Upper lobe of left lung (tissue), 6 donors: ENCODE data around the gene TGM4. TPM values are rescaled to one million over a fixed set of nuclear protein-coding genes. Genes with fewer than 3 reads are reported as not detected.

Experiments used
- ATAC-seq, 2 donors: fragments of 200-7000 bp; cut with Tn5 transposase; one replicate each; pipeline ENCODE4 v1.9.1; 2022; ENCODE audit warnings: mild to moderate bottlenecking in 2 of 2, moderate library complexity in 2 of 2; ENCODE audit not compliant: low FRiP score in 2 of 2
- DNase-seq, 2 donors: peaks; one replicate each; pipeline ENCODE4 v3.0.0-alpha.2; 2019 to 2020
- H3K27ac ChIP-seq, 4 donors: fragments of 200-600 bp; sonication (generic); one replicate each; pipeline ENCODE4 v1.5.1; 2016 to 2019
- H3K27me3 ChIP-seq, 4 donors: fragments of 200-600 bp; sonication (generic); one replicate each; pipeline ENCODE4 v1.5.1; 2017 to 2019
- H3K36me3 ChIP-seq, 4 donors: fragments of 200-600 bp; sonication (generic); one replicate each; pipeline ENCODE4 v1.5.1; 2016 to 2019
- H3K4me1 ChIP-seq, 4 donors: fragments of 200-600 bp; sonication (generic); one replicate each; pipeline ENCODE4 v1.5.1; 2018 to 2019
- H3K4me3 ChIP-seq, 4 donors: fragments of 200-600 bp; sonication (generic); one replicate each; pipeline ENCODE4 v1.5.1; 2017 to 2019; ENCODE audit warnings: mild to moderate bottlenecking in 2 of 4, moderate library complexity in 1 of 4
- H3K9me3 ChIP-seq, 4 donors: fragments of 200-600 bp; sonication (generic); one replicate each; pipeline ENCODE4 v1.5.1; 2018 to 2019
- EP300 ChIP-seq, 4 donors: sonication (generic); formaldehyde crosslinking; IDR thresholded peaks; one replicate each; pipeline ENCODE4 v1.5.1; 2017; ENCODE audit warnings: antibody characterized with exemption in 4 of 4, control low read depth in 2 of 4
- POLR2A ChIP-seq, 4 donors: fragments of 450-650 bp; IDR thresholded peaks; one replicate each; pipeline ENCODE4 v1.5.1; 2016 to 2017; ENCODE audit warnings: antibody characterized with exemption in 4 of 4, mild to moderate bottlenecking in 2 of 4
- POLR2AphosphoS5 ChIP-seq, 2 donors: sonication (generic); formaldehyde crosslinking; IDR thresholded peaks; one replicate each; pipeline ENCODE4 v1.5.1; 2017; ENCODE audit warnings: antibody characterized with exemption in 2 of 2
- WGBS, 2 donors: methylation state at CpG; one replicate each; pipeline ENCODE4 v1.1.5; 2017 to 2018; 5-methylcytosine and 5-hydroxymethylcytosine counted together
- total RNA-seq, 6 donors: library from RNA; depleted of rRNA in 4 of 6; stranded (reverse); fragments of >200 nt in 4 of 6; gene quantifications; one replicate each; pipeline versions ENCODE4 v1.1.0 to v1.2.1, GENCODE V29; 2016 to 2021
- TF ChIP-seq, protein P1 (sequence below), 6 experiments: fragments of 450-650 bp in 4 of 6; fragments of 200-600 bp in 2 of 6; sonication (generic) in 2 of 6; IDR thresholded peaks; one replicate each; pipeline ENCODE4 v1.5.1; 2016 to 2019; ENCODE audit warnings: antibody characterized with exemption in 6 of 6
- donor health status: DM: no; HTN: no; CAD: no; lungs with moderate emphysema.
- donor health status: DM: no; HTN: yes; CAD: no; lungs with severe emphysema.

The TGM4 gene
- total RNA-seq = not detected

DNA sequence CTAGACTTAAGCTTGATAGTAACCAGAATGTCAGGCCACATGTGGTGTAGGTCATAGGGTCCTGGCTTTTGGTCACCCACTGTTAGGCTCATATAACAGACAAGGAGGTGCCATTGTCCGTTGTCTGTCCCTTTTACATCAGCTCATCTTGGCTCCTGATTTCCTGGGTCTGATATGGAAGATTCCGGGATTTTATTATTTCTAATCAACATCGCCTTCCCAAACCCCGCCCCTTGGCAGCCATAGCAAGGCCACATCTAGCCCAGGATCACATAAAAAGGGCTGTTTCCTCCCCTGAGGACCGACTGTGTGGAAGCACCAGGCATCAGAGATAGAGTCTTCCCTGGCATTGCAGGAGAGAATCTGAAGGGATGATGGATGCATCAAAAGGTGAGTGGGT is at the start of gene TGM4:
TGM4 (plus strand) TSS at position 301 of the 400 bp plus-strand sequence; CDS start at position 372, 71 bp downstream.
- TF ChIP-seq POLR2AphosphoS5 (IDR thresholded peaks at IDR 0.05) = no peak
- no peak for TF ChIP-seq EP300 (IDR thresholded peaks at IDR 0.05)
- TF ChIP-seq POLR2A (IDR thresholded peaks at IDR 0.05) = no peak
- TF ChIP-seq, protein P1, sequence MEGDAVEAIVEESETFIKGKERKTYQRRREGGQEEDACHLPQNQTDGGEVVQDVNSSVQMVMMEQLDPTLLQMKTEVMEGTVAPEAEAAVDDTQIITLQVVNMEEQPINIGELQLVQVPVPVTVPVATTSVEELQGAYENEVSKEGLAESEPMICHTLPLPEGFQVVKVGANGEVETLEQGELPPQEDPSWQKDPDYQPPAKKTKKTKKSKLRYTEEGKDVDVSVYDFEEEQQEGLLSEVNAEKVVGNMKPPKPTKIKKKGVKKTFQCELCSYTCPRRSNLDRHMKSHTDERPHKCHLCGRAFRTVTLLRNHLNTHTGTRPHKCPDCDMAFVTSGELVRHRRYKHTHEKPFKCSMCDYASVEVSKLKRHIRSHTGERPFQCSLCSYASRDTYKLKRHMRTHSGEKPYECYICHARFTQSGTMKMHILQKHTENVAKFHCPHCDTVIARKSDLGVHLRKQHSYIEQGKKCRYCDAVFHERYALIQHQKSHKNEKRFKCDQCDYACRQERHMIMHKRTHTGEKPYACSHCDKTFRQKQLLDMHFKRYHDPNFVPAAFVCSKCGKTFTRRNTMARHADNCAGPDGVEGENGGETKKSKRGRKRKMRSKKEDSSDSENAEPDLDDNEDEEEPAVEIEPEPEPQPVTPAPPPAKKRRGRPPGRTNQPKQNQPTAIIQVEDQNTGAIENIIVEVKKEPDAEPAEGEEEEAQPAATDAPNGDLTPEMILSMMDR (IDR thresholded peaks at IDR 0.05) = no peak
- WGBS, 2 donors = 84% methylated on average over 5 of the region's 5 CpGs

DNA sequence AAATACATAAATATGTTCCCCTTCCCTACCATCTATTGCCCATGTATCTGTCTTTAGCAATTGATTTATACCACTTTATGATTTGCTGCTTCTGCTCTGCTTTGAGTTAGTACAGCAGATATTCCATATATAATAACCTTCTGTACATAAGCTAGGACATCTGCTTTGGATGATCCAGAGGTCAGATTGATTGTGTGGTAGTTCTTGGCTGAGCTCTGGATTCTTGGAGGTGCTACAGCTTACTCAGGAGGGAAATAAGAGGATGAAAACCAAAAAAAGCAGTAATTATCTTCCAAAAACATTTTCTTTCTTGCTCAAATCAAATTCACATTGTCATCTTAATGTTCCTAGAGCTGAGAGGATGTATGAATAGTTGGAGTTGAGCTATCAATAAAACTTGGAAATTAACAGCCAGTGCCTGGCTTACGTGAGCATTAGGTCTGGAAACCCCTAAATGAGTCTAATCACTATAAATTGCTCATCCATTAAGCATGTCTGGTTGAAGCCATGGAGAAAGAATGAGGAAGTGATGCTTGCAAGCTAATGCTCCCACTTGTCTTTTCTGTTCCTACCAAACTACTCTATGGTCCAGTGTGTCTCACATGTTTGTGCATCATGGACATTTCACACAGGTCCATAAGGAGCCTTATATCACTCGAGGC is 49.0 kb upstream of the TGM4 start:
- no peaks in the 10 kb centered on the region for H3K36me3 ChIP-seq
- DNase-seq (no peak), ATAC-seq (no peak)
- TF ChIP-seq EP300 (IDR thresholded peaks at IDR 0.05) (no peak), POLR2AphosphoS5 (IDR thresholded peaks at IDR 0.05) (no peak)
- H3K9me3 ChIP-seq = no peaks in the 10 kb centered on the region
- H3K27ac ChIP-seq = no peak overlapping the region
- H3K4me1 ChIP-seq = no peaks in the 10 kb centered on the region
- H3K27me3 ChIP-seq = no peaks in the 10 kb centered on the region
- whole genome bisulfite sequencing, 2 donors = 96 to 98% methylated on average over 2 of the region's 2 CpGs
- H3K4me3 ChIP-seq = no peak overlapping the region

More for the DNA sequence above, at the start of gene TGM4:
- DNase-seq (no peak), ATAC-seq (no peak)
- no peak within 1 kb of the TSS for H3K4me3 ChIP-seq
- no peaks in the 10 kb centered on the region for H3K9me3 ChIP-seq
- H3K4me1 ChIP-seq = peaks cover 0 to 5% (median 0%) of the 10 kb centered on the region in 4 donors
- no peaks in the 10 kb centered on the region for H3K27me3 ChIP-seq
- H3K27ac ChIP-seq = no peak within 1 kb of the TSS
- H3K36me3 ChIP-seq = no peaks in the 10 kb centered on the region

DNA sequence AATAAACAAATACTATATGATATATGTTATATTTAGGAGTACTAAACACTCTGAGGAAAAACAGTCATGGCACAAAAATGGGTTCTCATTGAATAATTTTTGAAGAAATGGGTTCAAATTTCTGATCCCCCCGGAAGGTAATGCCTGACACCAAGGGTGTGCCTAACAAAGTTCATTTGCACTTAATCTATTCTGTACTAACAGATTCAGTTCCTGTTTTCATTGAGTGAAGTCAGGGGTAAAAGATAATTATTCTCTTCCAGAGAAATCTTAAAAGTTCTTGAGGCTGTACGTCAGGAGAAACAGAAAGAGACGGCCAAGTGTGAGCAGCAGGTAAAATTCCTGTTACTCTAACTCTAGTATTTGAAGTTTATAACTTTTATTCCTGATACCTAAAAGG is 47.2 kb upstream of the TGM4 start:
- TF ChIP-seq, protein P1 (IDR thresholded peaks at IDR 0.05) = no peak
- TF ChIP-seq POLR2A (IDR thresholded peaks at IDR 0.05) (no peak), POLR2AphosphoS5 (IDR thresholded peaks at IDR 0.05) (no peak), EP300 (IDR thresholded peaks at IDR 0.05) (no peak)
- DNase-seq = no peak
- Histone ChIP-seq H3K36me3 (no peaks in the 10 kb centered on the region), H3K4me1 (no peaks in the 10 kb centered on the region), H3K27ac (no peak overlapping the region), H3K4me3 (no peak overlapping the region), H3K9me3 (no peaks in the 10 kb centered on the region), H3K27me3 (no peaks in the 10 kb centered on the region)
- ATAC-seq = no peak
- WGBS, 2 donors = 90 to 95% methylated on average over 3 of the region's 3 CpGs

DNA sequence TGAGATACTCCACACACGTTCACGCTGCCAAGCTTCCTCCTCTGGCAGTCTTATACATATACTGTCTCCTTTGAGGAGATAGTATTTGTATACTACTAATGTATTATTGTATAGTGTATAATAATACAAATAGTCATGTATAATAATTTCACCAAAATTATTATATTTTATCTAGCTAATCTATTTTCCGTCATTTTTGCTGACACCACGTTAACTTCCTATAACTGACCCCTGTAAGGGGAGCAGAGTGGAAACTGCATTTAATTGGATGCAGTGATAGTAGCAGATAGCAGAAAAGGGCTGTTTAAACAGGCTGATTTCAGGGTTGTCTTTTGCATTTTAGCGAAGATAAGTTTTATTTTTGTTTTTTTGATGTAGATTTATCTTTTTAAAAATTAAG is 43.2 kb upstream of the TGM4 start:
- no peak overlapping the region for H3K27ac ChIP-seq
- ATAC-seq = no peak

DNA sequence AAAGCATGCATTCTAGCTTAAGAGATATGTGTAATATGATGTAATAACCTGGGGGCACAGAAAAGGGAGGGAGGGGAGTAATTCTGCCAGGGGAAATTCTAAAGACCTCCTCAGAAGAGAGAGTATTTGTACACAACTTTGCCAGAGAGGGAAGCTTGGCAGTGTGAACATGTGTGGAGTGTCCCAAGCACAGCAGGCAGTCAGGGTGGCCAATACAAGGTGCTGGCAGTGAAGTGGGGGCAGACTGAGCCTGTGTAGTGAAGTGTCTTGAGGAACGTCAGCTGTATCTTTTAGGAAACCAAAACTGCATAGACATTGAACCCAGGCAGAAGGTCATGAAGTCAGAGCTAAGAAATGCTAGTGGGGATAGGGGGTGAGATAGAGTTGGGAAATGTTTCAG is 42.4 kb upstream of the TGM4 start:
- ATAC-seq (no peak), DNase-seq (no peak)
- H3K27me3 ChIP-seq = no peaks in the 10 kb centered on the region
- TF ChIP-seq EP300 (IDR thresholded peaks at IDR 0.05) = no peak
- TF ChIP-seq, protein P1 (IDR thresholded peaks at IDR 0.05) = no peak
- no peak for TF ChIP-seq POLR2A (IDR thresholded peaks at IDR 0.05)
- TF ChIP-seq POLR2AphosphoS5 (IDR thresholded peaks at IDR 0.05) = no peak
- 96 to 100% methylated on average over 1 of the region's 1 CpG for WGBS, 2 donors
- no peak overlapping the region for H3K27ac ChIP-seq
- no peak overlapping the region for H3K4me3 ChIP-seq
- H3K4me1 ChIP-seq = no peaks in the 10 kb centered on the region
- H3K9me3 ChIP-seq = peaks cover 6 to 8% (median 7%) of the 10 kb centered on the region in 4 donors
- no peaks in the 10 kb centered on the region for H3K36me3 ChIP-seq

More for the DNA sequence above, 43.2 kb upstream of the TGM4 start:
- Histone ChIP-seq H3K4me1 (no peaks in the 10 kb centered on the region), H3K27me3 (no peaks in the 10 kb centered on the region), H3K9me3 (peaks cover 0 to under 1% (median 0%) of the 10 kb centered on the region in 4 donors), H3K4me3 (no peak overlapping the region), H3K36me3 (no peaks in the 10 kb centered on the region)
- TF ChIP-seq POLR2AphosphoS5 (IDR thresholded peaks at IDR 0.05) (no peak), POLR2A (IDR thresholded peaks at IDR 0.05) (no peak), EP300 (IDR thresholded peaks at IDR 0.05) (no peak)
- TF ChIP-seq, protein P1 (IDR thresholded peaks at IDR 0.05) = no peak
- 96% methylated on average over 5 of the region's 5 CpGs for WGBS, 2 donors
- DNase-seq = no peak
